Fibroblast of lung (primary cell): ENCODE measurements around the gene ADAMTS17.

ENCODE experiments used
- CTCF ChIP-seq, 2 donors: IDR thresholded peaks in 1 of 2; conservative IDR thresholded peaks in 1 of 2; 1 replicate in 1 of 2; 2 replicates in 1 of 2; pipeline ENCODE4 v1.5.1; 2011 to 2012; ENCODE audit warnings: low read length in 2 of 2, control low read depth in 1 of 2, inconsistent platforms in 1 of 2, low read depth in 1 of 2, mild to moderate bottlenecking in 1 of 2
- EZH2 ChIP-seq: IDR thresholded peaks from 2 replicates; pipeline ENCODE4 v1.5.1; 2012; ENCODE audit warnings: low read length, control low read depth, mild to moderate bottlenecking; ENCODE audit errors: missing control alignments

GRCh38 chr15:100052716-100053473, 288.9 kb downstream of the ADAMTS17 start:
- TF ChIP-seq CTCF (conservative IDR thresholded peaks at IDR 0.05 in 1 of 2, IDR thresholded peaks at IDR 0.05 in 1 of 2; ENCODE audit: low read depth in 1 of 2, low read length in 2 of 2) (no peak), EZH2 (no peak)
